DMS79 treated with DMSO at 0.1 percent for 48 hours (cell line): Measurements from ENCODE around the gene ZNF492.
"Not testable (repeated sequence)": the region's sequence is repeated elsewhere in the genome, so short reads cannot be mapped to it uniquely, and the experiment has no call there.

Experiments used
- DNase-seq: peaks from one replicate; lab custom pipeline; 2025; lab: John Stamatoyannopoulos, UW

The ZNF492 gene

DNA sequence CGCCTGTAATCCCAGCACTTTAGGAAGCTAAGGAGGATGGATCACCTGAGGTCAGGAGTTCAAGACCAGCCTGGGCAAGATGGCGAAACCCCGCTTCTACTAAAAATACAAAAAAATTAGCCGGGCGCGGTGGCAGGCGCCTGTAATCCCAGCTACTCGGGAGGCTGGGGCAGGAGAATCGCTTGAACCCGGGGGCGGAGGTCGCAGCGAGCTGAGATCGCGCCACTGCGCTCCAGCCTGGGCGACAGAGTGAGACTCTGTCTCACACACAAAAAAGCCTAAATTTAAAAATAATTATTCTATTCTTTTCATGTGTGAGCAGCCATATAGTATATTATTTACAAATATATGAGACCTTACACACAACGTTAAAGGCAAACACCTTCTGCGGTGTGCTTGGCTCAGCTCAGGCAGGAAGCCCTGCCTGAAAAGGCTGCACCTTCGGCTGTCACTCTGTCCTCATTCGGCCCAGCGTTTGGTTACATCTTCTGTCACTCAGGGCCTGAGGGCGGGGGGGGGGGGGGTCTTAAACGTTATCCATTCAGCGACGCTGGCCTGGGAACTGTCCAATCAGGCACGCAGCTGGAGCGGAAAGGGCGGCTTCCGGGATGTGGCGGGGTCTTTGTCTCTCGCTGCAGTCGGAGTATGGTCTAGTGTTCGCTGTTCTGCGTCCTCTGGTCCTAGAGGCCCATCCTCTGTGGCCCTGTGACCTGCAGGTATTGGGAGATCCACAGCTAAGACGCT lies at the start of gene ZNF492:
ZNF492 (plus strand) TSS at position 619 of the 744 bp plus-strand sequence. CDS start 19,076 bp downstream, outside the sequence.
- DNase-seq: not testable (repeated sequence)

DNA sequence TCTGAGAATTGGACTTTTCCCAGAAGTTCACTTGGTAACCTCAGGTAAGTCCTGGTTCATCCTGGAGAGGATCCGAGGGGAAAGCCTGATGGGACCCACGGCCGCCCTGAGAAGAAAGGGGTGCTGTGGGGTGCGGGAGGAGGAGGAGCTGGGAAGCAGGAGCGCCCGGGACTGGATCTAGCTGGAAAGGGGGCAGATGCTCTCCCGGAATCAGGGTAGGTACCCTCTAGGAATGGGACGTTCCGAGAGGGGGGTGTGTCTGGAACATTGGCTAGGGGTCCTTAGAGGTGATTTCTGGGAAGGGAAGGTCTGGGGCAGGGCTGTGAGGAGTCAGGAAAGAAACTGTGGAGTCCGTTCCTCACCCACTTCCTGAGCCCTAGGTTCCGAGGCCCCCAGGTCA lies 38.7 kb upstream of the ZNF492 start:
- DNase-seq: no peak

DNA sequence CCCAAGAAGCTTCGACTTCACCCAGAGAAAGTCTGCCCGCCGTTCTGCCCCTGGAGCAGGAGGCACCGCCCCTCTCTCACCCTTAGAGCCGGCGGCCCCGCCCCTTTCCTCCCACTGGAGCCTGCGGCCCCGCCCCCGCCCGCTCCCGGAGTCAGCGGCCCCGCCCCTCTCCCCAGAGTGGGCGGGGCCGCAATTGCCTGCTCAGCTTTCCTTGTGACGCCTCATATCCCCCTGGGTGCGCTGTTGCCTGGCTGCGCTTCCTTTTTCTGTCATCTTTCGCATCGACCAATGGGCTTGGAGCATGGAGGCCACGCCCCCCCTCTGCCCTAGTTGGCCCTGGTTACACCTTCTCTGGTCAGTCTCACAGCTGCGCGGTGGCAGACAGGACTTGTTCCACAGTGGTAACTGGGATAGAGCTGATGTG lies 38.2 kb upstream of the ZNF492 start:
- DNase-seq: no peak

- no peak for DNase-seq
These were observed 33.2 kb upstream of the ZNF492 start for GRCh38 chr19:22600690-22601648.

DNA sequence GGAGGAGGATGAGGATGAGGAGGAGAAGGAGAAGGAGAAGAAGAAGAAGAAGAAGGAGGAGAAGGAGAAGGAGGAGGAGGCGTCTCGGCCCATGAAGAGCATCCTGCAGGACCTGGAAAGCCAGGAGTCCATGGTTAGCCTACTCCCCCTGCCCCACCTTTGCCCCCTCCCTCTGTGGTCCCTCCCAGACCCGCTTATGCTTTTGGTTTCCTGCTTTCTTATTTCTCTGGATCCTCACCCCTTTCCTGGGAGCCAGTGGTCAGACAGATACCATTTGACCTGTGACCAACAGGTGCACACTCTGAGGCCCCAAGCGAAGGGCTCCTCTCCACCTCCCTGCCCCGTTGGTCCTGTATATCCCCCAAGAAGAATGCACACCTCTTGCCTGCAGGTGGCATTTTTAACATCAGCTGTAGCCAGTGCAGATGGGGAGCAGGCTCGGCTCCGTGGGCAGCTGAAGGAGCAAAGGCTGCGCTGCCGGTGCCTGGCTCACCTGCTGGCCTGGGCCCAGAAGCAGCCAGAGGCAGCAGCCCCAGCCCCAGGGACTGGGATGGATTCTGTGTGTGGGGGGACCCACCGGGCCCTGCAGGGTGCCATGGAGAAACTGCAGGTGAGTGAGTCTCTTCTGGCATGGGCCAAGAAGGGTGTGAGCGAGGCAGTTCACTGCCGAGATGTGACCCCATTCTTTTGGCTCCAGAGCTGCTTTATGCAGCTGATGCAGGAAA lies 32.1 kb upstream of the ZNF492 start:
- DNase-seq: no peak

GRCh38 chr19:22602631-22603272 lies 31.4 kb upstream of the ZNF492 start:
- no peak for DNase-seq

GRCh38 chr19:22603518-22604440 lies 30.3 kb upstream of the ZNF492 start:
- DNase-seq: no peak

DNA sequence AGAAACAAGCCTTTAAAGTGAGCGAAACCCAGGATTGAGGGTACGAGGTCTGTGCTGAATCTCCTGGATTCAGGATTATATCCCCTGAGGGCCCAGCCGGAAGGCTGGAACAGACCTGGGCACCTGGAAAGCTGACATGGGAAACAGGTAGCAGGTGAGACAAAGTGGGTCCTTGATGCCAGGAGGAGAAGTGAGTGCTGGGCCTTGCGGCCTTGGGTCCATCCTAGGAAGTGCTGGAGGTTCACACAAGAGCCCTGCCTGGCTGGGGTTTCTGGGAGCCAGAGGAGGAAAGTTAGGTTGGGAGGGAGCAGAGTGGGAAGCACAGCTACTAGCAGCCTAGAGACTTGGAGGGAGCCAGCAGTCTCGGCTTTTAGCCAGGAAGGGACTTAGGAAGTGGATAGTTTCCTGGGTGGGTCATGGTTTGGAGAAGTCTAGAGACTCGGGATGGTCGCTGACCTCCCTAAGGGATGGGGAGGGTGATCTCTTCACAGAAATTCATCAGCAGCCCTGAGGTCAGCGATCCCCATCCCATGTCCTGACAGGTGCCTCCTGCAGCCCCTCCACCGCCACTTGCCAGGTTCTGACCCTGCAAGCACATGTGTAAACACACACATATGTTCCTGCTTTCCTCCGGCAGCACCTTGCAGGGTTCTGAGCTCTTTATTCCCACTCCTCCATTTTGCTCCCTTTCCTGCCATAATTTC lies 29.4 kb upstream of the ZNF492 start:
- no peak for DNase-seq

GRCh38 chr19:22605275-22606211 lies 28.6 kb upstream of the ZNF492 start:
- no peak for DNase-seq

GRCh38 chr19:22606212-22606553 lies 27.9 kb upstream of the ZNF492 start:
- DNase-seq: no peak

- no peak for DNase-seq
These were observed 27.0 kb upstream of the ZNF492 start for GRCh38 chr19:22606954-22607652.

GRCh38 chr19:22607653-22608430 lies 26.3 kb upstream of the ZNF492 start:
- no peak for DNase-seq

DNA sequence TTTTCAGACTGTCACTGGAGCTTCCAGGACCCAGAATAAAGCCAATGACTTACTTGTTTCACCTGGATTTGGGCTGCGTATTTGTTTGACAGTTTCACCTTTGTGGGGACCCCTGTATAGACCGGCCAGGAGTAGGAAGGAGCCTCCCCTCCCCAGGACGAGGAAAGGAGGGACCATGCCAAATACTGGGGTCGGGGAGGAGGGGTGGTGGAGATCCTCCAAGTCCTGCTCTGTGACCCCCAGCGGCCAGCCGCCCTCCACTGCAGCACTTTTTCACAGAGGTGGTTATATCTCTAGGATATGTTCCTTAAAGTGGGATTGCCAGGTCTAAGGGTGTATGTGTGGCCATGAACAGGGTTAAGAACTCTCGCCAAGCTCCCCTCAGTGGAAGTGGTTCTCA lies 25.7 kb upstream of the ZNF492 start:
- DNase-seq: no peak

DNA sequence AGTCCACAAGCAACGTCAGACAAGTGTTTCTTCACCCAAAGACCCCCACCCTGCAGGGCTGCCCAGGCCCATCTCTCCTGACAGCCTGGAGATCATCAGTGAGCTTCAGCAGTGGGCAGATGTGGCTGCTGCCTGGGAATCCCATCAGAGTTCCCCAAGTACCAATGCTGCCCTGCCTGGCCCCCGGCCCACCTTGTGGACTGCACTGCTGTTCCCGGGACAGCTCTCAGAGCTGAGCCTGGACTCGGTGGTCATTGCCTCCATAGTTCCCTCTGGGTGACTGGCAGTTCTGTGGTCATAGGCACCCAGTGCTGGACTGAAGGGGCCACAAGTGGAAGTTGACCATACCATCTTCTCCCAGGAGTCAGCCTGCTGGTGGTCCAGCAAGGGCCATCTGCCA lies 24.5 kb upstream of the ZNF492 start:
- DNase-seq: no peak

DNA sequence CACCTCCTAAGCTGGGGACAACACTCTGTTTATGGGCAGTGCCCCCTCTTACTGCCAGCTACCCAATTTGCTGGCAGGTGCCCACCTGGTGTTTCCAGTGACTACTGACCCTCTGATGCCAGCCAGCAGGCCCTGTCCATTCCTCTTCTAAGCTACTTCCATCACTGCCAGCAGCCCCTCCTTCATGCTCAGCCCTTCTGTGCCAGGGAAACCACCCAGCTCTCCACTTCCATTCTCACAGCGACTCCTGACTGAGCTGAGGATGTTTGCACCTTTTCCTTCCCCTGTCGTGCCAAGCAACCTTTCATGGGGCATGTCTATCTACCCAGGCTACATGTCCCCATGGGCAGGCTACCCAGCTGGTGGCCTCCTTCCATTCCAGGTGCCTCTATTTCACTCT lies 24.0 kb upstream of the ZNF492 start:
- DNase-seq: no peak

DNA sequence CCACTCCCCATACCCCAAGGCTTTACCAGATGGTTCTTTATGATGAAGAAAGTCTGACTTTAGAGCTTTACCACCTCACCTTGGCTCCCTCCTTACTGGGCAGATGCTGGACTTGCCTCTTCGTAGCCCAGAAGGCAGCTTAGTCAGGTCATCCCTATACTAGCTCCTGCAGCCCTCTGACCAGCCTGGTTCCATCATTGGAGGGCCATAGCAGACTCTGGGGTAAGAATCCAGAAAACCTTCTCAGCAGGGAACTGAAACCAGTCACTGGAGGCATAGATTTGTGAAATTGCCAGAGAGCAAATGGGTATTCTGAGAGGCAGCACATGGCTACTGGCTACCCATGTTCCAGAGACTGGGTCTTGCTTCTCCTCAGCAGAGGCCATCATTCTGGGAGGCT lies 21.8 kb upstream of the ZNF492 start:
- no peak for DNase-seq

- DNase-seq: no peak
These were observed 17.5 kb upstream of the ZNF492 start for GRCh38 chr19:22616659-22617058.

- not testable (repeated sequence) for DNase-seq
These were observed 16.9 kb upstream of the ZNF492 start for GRCh38 chr19:22617181-22617580.
